Superior temporal gyrus (tissue), 1 donor: ENCODE data around the gene DNAJC17.
A peak's percentile ranks its signal among the peaks of the same experiment; 100 is the strongest.

ENCODE experiments used
- DNase-seq: peaks from one replicate; pipeline ENCODE4 v3.0.0-alpha.2; 2016; ENCODE audit errors: extremely low spot score

The DNAJC17 gene

DNA sequence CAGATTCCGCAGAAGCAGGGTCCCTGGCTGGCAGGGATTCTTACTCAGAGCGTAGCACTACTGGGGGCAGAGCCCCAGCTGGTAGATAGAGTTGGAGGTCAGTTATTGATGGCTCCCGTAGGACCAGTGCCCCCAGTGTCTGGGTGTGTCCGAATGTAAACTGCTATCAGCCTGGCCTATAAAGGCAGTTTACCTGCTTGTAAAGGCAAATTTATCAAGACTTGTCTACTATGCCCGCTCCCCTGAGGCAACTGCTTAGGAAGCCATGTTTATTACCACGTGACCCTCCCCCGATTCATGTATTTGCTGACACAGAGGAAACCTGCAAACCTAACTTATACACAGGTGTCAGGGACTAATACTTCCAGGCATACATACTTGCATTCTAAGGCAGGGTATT is 21.8 kb upstream of the DNAJC17 start:
- no peak for DNase-seq

DNA sequence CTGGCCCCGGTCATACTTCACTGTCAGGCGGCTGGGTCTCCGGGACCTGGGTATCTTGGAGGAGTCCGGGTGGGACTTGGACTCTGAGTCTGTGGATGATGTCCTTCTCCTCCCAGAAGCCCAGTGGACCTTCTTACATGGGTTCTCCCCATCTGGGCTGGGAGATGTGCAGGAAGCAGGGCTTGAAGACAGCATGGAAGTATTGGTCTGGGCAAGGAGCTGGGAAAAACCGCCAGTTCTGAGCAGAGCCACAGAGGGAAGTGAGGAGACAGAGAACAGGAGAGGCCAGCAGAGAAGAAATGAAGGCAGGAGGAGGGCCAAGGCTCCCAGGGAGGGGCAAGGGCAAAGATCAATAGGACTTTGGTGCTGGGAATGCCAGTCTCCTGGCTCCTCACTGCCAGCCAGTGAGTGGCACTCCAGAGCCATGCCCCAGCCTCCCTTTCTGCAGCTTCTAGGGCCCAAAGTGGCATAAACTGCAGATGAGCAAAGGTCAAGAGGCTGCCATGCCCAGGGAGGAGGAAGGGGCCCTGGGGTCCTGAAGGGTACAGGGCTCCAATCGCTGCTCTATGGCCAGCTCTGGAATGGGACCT is 21.3 kb upstream of the DNAJC17 start, which contains the start of gene PPP1R14D:
TSS of gene PPP1R14D (minus strand) at position 262 of the 590 bp plus-strand sequence. CDS start at position 195, 67 bp downstream.
- no peak for DNase-seq

DNA sequence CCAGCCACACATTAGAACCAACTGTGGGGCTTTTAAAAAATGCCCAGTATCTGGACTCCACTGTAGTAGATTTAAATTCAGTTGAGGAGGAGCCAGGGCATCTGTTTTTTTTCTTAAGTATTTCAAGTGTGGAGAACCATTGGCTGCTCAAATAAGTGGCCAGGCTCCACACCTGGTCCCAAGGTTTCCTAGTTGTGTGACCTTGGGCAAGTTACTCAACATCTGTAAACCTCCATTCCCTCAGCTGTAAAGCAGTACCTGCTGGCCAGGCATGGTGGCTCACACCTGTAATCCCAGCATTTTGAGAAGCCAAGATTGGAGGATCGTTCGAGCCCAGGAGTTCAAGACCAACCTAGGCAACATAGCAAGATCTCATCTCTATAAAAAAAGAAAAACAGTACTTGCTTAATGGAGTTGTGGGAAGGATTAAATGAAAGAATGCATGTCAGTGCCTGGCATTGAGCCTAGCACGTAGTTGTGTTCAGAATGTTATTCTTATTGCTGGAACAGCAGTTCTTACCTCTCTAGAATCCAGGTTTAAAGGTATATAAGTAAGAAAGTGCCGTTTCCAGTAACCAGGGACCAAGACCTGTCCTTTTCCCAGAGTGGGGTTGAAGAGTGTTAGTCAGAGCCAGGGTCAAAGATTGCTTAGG is 19.3 kb upstream of the DNAJC17 start:
- no peak for DNase-seq

DNA sequence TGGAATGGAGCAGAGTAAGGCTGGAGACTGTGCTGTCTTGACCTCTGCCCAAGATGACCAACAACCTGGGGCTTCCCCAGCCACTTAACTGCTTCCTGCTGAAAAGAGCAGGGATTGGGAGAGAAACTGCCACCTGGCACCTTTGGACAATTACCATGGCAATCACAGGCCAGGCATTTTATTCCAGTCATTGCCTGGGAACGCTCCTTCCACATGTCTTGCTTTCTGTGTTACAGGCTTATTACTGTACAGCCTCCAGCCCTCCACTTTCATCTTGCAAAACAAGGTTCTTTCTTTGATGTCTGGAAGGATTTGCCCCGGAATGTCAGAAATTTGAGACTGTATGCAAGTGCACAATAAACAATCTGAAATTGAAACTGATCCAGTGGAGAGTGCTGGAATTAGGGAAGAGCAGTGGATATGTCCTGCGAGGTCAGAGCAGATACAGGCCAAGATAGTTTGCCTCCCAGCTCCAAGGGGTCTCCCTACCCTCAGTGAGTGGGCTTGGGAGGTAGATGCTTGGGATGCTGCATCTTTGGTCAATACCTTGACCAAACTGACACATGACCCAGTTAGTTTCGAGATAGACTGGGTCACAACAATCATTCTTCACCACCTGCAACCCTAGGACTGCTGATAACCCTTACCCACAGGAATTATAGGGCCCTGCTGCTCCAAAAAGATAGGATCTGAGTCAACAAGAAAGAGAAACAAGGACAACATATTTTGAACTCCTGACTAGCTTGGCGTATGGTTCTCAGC is 18.6 kb upstream of the DNAJC17 start:
- DNase-seq: no peak

DNA sequence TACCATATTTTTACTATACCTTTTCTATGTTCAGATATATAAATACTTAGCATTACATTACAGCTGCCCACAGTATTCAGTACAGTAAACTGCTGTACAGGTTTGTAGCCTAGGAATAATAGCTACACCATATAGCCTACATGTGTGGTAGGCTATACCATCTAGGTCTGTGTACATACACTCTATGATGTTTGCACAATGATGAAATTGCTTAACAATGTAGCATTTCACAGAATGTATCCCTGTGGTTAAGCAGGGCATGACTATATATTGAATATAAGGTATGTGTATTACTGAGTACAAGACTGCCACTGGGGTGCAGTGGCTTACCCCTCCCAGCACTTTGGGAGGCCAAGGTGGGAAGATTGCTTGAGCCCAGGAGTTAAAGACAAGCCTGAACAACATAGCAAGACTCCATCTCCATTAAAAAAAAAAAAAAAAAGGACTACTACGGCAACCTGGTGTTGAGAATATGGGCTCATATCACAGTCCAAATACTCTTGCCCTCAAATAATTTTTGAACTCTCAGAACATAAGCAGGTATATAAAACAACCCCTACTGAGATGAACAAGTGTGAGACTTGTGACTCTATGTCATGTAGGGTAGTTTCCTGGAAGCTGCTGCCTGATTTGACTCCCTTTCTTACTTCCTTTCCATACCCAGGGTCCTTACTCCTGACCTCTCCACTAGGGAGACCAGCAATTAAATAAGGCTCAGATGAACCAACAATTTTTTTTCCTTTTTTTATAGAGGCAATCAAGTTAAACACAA is 16.5 kb upstream of the DNAJC17 start:
- no peak for DNase-seq

DNA sequence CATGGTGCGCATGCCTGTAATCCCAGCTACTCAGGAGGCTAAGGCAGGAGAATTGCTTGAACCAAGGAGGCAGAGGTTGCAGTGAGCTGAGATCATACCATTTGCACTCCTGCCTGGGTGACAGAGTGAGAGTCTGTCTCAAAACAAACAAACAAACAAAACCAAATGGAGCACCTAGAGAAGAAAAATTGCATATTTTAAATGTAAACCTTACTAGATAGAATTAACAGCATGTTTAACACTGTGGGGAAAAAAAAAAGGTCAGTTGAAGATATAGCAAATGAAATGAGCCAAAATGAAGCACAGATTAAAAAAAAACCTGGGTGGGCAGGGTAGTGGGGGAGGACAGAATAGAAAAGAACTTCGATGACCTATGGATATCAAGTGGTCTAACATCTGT is 13.9 kb upstream of the DNAJC17 start:
- DNase-seq: no peak

DNA sequence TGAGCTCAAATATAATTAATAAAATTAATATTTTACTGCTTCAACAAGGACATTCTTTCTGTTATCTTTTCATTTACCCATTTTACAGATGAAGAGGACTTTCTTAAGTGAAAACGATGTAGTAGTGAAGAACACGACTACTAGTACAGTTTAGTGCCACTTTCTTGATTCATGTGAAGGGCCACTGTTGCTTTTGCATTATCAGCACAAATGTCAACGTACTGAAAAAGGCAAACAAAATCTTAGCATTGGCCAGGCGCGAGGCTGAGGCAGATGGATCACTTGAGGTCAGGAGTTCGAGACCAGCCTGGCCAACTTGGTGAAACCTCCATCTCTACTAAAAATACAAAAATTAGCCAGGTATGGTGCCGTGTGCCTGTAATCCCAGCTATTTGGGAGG is 11.8 kb upstream of the DNAJC17 start:
- no peak for DNase-seq

DNA sequence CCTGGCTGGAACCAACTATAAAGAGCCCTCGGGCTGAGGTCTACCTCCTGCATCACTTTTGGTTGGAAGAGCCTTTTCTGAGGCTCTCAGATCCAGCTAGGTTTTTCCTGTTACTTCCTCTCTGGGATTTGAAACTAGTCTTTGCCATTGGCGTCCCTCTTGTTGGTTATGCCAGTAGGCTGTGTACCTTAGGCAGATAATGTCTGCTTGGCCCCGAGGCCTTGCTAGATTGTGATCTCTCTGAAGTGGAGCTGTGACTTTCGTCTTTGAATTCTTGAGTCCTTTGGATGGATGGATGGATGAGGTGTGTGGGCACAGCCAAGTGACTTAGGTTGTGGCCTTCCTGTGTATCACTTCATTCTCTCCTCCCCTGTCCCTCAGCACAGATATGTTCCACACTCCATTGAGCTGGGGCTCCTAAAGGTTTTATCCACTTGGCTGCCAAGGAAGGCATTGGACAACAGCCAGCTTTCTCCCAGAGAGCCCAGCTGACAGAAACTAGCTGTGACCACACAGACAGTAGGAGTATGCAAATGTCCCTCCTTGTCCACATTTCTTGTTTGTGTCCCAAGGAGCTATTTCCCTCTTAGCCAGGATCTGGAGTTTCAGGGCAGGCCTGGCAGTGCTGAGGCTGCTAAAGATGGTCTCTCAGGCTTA is 7.9 kb upstream of the DNAJC17 start:
- peak; percentile 32 for DNase-seq

DNA sequence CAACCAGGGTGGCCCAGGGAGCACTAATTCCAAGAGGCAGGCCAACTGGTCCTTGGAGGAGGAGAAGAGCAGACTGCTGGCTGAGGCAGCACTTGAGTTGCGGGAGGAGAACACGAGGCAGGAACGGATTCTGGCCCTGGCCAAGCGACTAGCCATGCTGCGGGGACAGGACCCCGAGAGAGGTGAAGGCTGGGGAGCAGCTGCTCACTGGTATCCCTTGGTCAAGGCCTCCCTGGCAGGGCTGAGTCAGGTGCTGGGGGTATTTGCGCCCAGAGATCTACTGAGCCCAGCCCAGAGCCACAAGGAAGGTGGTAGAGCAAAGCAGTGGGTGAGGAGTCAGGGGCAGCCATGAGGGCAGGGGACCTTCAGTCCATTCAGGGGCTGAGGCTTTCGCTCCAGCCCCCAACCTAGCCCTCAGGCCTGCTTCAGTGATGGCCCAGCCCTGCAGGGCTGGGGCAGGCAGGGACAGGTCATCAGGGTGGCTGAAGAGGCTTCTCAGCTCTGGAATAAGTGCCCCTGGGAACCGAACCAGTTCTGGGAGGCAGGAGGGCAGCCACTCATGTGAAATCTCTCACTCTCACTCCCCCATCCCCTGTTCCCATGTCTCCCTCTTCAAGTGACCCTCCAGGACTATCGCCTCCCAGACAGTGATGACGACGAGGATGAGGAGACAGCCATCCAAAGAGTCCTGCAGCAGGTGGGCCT is 5.6 kb upstream of the DNAJC17 start:
- DNase-seq: no peak

DNA sequence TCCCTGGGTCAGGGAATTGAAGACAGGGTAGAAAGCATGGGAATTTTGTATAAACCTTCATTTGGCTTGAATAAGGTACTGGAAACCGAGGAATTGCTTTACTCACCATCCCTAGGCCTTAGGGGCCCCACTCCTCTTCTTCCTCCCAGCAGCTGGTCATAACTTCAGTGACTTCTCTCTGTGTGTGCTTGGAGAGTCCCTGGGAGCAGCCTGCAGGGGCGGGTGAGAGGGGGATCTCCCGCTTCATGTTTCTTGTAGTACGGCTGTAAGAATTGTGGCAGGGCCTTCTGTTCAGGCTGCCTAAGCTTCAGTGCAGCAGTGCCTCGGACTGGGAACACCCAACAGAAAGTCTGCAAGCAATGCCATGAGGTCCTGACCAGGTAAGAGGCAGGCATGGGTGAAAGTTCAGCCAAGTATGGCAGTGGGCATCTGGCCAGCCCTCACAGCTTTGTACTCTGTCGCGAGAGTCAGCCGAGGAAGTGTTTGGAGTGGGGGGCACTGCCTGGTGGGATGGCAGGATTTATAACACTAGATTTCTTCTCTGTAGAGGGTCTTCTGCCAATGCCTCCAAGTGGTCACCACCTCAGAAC is 1.7 kb upstream of the DNAJC17 start:
- DNase-seq: no peak

DNA sequence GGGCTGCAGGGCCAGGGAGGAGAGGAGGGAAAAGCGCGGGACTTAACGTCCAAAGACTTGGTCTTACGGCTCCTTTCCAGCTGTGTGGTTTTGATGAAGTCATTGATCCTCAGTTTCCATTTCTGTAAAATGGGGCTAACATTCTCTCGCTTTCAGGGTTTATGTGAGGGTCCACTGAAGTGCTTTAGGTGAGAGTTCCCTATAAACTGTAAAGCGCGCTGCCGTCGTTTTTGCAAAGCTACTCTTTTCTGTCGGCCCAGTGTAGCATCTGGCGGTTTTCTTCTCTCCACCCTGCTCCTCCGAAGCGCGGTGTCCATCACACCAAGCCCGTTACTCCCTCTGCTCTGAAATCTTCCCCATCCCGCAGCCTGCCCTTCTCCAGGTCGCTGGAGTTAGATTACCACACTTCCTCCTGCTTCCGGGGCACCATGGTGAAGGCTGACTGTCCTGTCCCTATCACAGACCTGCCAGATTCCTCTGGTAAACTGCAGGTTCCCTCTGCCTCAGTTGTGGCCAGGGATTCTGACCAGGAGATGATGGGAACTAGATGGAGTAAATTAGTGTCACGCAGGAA is 702 bp upstream of the DNAJC17 start:
- DNase-seq: no peak

DNA sequence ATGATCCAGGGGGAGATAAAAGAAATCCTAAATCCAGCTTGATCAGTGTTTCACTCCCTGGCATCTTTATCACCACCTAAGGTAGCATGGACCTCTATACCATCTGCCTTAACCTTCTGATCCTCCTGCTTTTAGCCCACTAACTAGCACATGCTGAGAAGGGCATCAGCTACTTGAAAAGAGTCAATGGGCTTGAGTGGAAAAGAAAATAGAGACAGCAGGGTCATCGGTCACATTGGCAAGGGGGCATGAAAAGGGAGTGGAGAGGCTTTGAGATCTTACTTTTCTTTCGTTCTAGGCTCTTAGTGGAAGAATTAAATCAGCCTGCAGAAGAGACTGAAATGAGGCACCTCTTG is 623 bp downstream of the DNAJC17 start:
- no peak for DNase-seq

DNA sequence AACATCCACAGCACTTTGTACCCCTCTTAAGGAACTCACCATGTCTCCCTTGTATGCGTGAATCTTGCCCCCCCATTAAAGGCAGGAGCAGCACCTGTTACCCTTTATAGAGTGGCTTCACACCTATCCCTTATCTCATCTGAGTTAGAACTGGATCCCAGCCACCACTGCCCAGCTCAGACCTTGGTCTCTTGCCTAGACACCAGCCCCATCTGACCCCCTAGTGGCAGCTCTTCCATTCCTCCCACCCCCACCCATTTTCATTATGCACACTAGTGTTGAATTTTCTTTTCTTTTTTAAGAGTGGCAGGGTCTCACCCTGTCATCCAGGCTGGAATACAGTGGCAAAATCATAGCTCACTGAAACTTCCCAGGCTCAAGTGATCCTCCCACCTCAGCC is 3.6 kb downstream of the DNAJC17 start:
- no peak for DNase-seq

DNA sequence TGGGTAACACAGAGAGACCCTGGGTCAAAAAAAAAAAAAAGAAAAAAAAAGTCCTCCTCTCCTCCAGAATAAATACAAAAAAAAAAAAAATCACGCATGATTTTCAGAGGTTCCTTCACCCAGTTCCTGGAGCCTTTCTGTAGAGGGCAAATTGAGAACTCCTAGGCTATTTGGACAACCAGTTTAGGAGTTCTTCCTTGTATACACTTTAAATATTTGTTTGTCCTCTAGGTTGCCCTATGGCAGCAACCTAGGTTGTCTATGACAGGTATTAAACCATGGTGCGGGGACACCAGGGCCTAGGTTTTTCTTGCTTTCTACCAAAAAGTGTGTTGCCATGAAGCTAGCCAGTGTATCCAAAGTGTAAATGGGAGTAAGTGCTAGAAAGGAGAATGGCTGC is 4.2 kb downstream of the DNAJC17 start:
- DNase-seq: no peak

DNA sequence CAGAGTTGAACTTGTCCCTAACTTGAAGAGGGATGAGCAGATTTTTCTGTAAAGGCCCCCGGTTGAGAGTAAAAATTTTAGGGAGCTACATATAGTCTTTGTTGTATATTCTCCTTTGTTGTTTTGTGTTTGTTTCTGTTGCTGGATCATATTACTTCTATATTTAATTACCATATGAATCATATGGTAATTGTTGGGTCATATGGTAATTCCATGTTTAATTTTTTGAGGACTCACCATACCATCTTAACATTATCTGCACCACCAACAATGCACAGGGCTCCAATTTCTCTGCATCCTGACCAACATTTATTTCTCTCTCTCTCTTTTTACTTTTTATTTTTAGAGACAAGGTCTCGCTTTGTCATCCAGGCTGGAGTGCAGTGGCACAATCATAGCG is 7.8 kb downstream of the DNAJC17 start:
- no peak for DNase-seq

DNA sequence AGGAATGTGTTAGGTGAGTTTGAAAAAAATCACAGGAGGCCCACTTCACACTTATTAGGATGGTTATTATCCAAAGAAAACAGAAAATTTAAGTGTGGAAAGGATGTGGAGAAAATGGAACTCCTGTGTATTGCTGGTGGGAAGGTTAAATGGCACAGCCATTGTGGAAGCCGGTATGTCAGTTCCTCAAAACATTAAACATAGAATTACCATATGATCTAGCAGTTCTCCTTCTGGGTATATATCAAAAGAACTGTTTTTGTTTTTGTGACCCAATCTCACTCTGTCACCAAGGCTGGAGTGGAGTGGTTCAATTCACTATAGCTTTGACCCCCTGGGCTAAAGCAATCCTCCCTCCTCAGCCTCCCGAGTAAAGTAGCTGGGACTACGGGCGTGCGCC is 10.8 kb downstream of the DNAJC17 start:
- no peak for DNase-seq

DNA sequence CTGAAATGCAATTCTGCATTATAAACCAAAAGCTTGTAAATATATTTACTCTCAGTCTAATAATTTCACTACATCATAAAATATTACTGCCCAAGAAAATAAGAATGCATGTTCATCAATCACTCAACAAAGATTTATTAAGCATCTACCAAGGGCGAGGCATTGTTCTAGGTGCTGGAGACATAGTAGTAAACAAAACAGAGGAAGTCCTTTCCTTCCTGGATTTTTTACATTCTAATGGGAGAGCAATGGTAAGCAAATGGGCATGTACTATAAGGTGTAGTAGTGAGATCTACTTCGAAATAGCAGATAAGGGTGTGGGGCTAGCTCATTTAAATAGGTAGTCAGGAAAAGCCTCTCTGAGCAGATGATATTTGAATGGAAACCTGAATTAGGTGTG is 11.2 kb downstream of the DNAJC17 start:
- DNase-seq: no peak

DNA sequence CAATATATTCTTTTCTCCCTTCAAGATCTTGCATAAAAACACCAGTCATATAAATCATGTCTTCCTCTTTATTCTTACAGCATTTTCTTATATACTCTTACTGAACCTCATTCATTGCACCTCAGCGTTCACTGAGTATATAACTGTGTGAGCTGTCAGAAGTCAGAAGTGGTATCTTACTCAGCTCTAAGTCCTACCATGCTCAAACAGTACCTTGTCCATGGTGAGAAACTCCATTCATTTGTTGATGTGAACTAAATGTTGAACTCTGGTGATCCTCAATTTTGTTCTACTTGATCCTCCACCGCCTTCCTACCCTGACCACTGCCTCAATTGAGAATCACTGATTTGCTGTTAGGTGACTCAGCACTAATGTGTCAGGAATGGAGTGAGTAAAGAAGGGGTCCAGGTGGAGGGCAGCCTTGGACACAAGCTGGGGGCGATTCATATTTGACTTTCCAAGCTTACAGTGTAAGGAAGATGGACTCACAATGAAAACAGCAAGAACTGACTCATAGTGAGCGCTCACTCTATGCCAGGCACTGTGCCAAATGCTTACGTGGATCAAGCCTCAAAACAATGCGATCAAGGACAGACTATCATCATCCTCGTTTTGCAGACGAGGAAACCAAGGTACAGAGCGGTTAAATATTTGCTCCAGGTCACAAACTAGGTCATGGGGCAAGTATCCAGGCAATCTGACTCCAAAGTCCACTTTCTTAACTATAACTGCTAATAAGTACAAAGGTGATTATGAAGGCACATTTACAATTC is 13.9 kb downstream of the DNAJC17 start:
- DNase-seq: peak; percentile 27

DNA sequence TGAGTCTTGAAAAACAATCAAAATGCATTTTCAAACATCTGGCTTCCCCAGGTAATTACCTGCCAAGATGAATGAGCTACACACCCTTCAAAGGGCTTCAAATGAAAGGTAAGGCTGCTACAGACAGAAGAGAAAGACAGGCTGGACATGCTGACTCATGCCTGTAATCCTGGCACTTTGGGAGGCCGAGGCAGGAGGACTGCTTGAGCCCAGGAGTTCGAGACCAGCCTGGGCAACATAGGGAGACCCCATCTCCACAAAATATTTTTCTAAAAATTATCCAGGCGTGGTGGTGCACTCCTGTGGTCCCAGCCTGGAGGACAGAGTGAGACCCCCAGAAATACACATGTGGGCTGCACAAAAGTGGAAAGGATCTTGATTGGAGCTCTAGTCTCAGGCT is 14.9 kb downstream of the DNAJC17 start:
- no peak for DNase-seq

DNA sequence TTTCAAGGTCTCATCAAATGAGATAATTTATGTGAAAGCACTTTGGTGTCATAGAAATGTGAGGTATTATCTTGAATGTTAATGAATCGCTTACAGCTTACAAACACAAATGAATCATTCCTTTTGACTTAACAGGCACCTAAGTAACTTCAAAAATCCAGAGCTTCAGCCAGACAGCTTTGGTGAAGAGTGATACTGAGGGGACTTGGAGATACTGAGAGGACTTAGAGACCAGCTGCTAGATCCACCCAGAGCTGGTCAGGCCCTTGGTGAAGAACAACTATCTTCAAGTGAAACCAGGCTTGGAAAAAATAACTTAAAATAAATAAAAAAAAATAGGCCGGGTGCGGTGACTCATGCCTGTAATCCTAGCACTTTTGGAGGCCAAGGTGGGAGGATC is 16.6 kb downstream of the DNAJC17 start:
- DNase-seq: no peak
